HG03521 (cell line): ENCODE measurements around the gene NEUROD4.

Experiments
- ATAC-seq: cut with Tn5 transposase; IDR thresholded peaks from one replicate; pipeline ENCODE4 v1.9.1; 2021; ENCODE audit warnings: mild to moderate bottlenecking, moderate library complexity; ENCODE audit not compliant: unreplicated experiment

NEUROD4 gene

GRCh38 chr12:54997929-54998522 lies 21.7 kb upstream of the NEUROD4 start:
- no peak for ATAC-seq

DNA sequence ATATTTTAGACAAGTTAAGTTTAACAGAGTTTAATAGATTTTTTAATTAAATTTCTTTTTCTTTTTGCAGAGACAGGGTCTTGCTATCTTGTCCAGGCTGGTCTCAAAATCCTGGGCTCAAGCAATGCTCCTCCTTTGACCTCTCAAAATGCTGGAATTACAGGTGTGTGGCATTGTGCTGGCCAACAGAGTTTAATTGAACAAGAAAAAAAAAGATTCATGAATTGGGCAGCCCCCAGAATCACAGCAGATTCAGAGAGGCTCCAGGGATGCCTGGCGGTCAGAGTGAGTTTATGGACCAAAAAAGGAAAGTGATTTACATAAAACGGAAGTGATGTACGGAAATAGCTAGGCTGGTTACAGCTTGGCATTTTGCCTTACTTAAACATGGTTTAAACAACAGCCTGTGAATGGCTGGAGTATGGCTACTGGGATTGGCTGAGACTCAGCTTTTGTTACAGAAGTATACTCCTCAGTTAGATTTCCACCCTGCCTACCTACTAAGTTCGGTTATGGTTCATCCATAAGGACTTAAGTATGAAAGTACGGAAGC lies 20.7 kb upstream of the NEUROD4 start:
- ATAC-seq = no peak

DNA sequence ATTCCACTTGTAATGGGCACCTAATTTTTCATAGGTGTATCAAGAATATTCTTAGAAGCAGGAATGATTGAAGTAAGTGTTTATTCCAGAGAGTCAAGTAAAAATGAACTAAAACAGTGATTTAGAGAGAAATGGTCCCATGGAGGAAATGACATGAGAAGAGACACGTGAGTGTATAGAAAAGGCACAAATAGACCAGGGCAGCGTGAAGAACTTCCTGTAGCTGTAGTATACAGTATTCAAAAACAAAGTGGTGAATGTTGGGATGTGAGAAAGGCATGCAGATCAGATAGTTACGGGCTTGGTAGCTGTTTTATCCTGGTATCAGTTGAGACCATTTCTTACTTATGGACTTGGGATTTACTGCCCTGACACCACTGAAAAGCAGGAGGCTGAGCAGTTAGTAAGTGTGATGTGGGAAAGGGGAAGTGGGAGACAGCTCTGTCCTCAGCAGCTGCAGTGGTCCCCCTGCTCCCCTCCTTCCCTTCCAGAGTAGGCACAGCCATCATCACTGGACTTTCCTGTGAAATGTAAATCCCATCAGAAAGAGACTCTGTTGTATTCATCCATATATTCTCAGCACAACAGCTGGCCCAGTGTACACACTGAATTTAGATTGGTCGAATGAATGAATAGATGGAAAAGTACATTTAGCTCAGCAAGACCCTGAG lies 18.4 kb upstream of the NEUROD4 start:
- ATAC-seq = no peak

DNA sequence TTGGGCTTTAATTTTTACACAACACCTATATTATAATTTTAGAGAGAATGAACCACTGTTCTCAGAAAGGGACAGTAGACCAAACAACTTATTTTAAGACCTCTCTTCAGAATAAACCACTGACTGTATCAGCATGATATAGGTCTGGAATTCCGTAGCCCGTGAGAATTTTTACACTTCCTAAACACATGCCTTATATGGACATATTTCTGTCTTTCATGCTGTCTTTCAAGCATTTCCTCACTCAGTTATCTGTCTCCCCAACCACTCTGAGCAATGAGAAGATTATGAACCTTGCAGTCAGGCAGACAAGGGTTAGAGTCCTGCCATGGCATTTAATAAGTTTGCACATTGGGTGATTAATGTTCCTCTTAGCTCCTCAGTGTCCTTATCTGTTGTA lies 17.4 kb upstream of the NEUROD4 start:
- no peak for ATAC-seq

DNA sequence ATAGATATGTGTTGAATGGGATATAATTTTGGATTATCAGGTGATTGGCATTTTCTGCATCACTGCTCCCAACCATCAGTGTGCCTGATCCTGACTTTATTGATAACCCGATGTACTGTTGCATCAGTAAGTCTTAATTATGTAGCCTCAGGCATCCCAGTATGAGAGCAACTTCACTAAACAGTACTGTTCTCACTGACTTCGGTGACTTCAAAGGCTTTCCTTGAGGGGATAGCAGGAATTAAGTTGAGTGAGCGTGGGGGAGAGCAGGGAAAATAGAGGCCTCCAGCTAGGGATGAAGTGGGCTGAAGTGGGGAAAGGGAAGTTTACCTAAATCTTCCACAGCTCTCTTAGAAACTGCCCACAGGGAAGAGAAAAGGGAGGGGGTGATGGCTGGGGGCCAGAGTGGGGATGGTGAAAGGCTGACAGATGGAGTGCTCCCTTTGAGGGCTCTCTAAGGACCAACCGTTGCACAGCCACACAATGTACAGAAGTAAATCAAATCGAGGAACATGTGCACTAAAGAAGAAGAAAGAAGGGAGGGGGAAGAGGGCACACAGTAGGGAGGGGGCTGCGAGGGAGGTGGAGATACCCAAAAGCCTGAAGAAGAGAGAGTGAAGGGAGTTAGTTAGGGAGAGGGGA lies 10.7 kb upstream of the NEUROD4 start:
- no peak for ATAC-seq

DNA sequence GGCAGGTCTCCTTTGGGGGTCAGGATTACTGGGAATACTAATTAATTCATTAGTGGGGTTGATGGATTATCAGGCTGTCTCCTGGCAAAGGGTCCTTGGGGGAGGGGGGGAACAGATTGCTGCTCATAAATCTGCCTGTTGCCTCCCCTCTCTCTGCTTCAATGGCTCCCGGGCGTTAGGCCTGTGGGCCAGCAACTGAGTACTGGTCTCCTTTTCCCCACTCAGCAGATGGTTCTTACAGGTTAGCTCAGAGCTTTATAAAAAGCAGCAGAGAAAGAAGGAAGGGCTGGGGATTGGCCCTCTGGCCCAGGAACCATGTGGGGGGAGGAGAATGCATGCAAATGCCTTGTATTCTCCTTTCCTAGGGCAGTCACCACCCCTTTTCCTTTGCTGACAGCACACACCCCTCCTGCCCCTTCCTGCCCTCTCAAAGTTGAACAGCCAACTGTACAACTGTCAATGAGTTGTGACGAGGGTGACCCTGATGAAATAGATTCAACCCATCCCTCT lies 2.3 kb upstream of the NEUROD4 start:
- ATAC-seq = no peak

DNA sequence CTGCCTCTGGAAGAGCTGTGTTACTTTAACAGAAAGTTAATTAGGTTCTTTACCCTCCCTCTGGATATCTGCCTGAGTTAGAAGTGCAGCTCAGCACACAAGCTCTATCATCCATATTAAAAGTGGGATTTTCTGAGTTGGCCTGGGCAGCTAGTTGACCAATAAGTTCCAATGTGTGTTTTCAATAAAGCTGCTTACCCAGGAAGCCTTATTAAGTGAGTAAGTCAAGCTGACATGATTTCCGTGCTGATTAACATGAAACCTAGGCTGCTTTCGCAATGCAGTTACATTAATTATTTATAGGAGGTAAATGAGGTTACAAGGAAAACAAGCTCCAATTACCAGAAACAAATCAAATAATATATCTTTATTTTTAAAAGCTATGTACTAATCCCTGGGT lies 4.8 kb downstream of the NEUROD4 start:
- ATAC-seq = no peak

- no peak for ATAC-seq
Measured at GRCh38 chr12:55025508-55025907, 5.7 kb downstream of the NEUROD4 start.

GRCh38 chr12:55034218-55034617 lies 14.4 kb downstream of the NEUROD4 start:
- no peak for ATAC-seq

DNA sequence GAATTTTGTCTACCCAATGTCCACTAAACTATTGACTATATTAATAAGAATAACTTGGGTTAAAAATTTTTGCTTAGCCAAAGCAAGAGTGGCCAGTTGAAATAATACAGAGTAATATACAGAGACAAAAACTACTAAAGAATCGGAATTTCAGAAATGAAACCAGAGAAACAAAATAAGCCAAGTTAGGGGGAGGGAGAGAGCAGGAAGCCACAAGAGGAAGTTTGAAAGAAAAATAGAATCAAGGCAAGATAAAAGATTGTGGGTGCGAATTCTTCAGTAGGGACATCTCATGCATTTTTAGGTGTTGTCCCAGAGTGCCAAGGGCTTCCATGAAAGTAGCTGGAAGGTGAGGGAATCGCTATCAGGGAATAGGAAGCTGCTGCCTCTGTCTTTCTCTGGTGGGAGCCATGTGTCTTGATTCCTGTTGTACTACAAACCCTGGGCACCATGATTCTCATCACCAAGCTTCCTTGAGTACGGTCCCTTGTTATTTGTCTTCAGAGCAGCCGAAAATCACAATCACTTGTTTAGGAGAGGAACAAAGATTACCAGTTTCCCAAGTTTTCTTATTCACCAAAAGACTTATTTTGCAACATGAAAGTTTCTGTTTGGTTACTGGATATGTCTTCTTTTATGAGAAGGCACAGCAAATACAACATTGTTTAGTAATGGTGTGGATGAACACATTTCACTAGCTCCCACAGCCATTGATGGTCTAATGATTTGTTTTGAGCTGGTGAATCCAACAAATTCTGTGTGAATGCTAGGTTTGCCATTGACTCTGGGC lies 16.7 kb downstream of the NEUROD4 start:
- ATAC-seq = no peak

- no peak for ATAC-seq
Measured at GRCh38 chr12:55037351-55037987, 17.7 kb downstream of the NEUROD4 start.

DNA sequence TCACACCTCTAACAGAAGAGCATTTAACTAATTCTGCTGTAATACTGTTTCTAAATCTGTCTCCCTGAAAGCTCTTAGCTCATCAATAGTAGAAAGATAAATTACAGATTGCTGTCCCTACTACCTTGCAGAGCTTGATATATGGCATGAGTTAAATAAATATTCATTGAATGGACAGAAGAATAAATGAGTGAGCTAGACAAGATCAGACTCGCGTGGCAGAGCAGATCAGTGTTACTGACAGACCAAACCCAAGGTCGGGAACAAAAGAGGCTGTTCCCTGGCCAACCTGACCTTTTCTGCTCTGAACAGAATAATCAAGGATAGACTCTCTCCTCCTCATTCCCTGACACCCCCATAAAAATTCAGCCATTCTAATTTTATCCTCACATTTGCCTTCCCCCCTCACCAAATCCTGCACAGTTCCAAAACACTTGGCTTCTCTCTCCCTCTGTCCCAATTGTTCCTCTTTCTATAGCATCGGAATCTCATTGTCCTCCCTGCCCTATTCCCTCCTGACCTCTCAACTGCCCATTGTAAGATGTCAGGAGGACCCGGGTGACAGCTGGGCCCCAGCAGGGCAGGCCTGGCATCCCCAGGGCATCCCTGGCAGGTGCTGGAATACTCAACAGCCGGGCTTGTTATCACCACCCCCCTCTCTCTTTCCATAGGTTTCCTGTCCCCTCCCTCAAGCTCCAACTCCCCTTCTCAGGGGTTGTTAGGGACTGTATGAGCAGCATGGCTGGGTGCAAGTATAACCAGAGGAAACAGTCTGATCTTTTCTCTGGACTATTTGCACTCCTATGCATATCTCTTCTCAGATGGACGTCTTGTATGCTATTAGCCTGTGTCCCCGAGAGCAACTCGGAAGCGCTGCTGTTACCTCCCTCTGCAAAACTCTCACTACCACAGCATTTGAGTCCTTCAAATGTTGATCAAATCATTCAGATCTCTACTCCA lies 19.9 kb downstream of the NEUROD4 start:
- ATAC-seq = no peak

- no peak for ATAC-seq
Measured at GRCh38 chr12:55041345-55042055, 21.7 kb downstream of the NEUROD4 start.

DNA sequence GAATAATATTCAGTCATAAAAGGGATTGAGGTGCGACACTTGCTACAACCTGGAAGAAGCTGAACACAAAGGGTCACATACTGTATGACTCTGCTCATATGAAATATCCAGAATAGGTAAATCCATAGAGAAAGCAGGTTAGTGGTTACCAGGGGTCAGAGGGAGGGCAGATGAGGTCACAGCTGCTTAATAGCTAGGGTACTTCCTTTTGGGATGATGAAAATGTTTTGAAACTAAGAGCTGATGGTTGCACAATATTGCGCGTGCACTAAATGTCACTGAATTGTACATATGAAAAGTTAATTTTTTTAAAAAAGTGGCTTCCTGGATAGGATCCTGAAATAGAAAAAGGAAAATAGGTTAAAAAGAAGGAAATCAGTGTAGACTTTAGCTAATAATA lies 23.8 kb downstream of the NEUROD4 start:
- ATAC-seq = no peak

DNA sequence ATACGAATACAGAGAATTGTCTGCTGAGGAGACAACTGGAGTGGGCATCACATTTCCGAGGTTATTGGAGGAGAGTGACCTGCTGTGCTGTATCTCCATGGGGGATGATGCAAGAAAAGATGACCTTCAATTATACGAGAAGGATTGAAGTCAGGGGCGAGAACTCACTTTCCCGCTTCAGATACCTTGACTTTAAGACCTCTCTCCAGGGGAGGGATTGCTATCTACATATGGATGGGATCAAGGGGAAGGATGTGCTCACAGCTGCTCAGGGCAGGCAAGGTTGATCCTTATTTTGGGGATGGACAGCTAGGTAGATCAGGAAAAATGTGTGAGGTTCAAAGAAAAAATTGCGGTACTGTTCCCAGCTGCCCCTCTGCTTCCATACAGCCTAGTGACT lies 24.4 kb downstream of the NEUROD4 start:
- ATAC-seq = no peak

DNA sequence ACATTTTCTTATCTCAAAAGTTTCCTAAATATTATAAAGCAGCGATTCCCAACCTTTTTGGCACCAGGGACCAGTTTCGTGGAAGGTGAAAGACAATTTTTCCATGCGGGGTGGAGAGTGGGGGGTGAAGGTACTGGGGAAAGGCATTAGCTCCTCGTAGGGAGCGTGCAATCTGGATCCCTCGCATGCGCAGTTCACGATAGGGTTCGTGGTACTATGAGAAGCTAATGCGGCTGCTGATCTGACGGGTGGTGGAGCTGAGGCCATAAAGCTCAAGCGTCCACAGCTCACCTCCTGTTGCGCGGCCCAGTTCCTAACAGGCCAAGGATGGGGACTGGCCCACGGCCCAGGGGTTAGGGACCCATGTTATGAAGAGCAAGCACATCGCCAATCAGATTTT lies 29.9 kb downstream of the NEUROD4 start:
- ATAC-seq = no peak

DNA sequence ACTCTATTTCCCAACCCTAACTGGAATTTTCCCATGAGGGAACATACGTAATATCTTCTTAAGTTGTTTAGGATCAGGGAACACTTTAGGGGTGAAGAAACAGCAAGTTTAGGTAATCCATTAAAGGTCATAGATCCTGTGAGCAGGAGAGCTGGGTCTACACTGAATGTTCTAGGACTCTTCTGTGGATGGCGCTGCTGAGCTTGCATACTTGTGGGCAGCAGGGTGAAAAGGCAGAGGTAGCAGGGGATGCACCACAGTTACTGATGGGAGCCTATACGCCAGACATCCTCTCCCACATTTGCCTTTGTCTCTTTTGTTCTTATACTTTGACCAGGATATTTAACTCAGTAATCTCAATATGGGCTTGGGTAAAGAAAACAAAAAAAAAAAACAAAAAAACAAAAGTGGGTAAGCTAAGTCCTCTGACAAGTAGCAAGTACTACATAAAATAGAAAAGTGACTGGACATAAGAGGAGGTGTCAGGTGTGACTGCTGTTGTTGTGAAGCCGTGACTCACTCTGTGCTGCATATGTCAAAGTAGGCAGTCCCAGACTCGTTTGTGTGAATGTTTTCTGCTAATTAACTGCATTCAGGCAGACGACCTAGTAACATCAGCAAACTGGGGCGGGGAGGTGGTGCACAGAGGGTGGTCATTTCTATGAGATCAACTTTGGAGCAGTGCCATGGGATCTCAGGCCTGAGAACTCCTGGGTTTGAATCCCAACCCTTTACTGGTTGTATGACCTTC lies 31.6 kb downstream of the NEUROD4 start:
- ATAC-seq = no peak

- ATAC-seq = no peak
Measured at GRCh38 chr12:55057481-55057880, 37.7 kb downstream of the NEUROD4 start.
